ENCODE results near the gene GRK5. TPM values are rescaled to one million over a fixed set of nuclear protein-coding genes. Genes with fewer than 3 reads are reported as not detected.
A peak's percentile ranks its signal among the peaks of the same experiment; 100 is the strongest.

The GRK5 gene
- total RNA-seq, 1 experiment from 2014 or later: 4.5 TPM

DNA sequence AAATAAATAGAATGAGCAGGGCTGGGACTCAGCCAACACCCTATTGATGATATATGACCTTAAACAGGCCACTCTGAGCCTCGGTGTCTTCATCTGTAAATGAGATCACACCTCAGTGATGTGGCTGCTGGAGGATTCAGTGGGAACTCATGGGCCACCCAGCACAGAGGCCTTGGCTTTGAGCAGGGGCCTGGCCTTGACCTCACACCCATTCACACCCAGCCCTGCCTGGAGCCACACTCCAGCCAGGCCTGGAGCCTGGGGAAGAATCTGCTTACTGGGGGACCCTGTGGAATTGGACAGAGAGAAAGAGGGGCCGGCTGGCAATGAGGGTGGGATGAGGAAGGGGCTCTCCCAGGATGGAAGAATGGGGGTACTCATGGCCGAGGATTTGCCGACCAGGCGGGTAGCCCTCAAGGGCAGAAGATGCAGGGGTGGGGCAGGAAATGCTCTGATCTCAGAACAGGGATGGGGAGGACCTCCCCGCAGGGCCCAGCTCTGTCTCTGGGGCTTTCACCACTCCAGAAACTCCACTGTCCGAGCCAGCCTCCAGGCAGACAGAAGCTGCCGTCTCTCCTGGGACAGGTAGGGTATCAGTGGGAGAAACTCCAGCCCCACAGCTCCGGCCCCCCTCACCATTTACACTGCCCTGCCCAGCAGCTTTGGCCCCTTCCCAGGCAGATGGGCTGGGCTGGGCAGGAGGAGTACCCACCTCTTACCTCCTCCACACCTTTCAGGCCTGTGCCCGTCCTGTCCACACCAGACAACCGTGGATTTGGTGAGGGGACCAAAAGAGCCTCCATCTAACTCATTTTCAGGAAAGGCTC lies 253.2 kb downstream of the GRK5 start:
- H2AFZ ChIP-seq (ENCODE audit: low read length): no peak overlapping the region
- intact Hi-C loops (cut with micrococcal nuclease): no loop called here
- peak overlapping the region; percentile 72 for H3K27ac ChIP-seq (ENCODE audit: low read length)
- H3K4me3 ChIP-seq (ENCODE audit: low read length): no peak overlapping the region
- H3K27me3 ChIP-seq (ENCODE audit: low read length): no peaks in the 10 kb centered on the region
- H3K9me3 ChIP-seq (ENCODE audit: low read length): no peaks in the 10 kb centered on the region
- peaks cover 25% of the 10 kb centered on the region for H3K4me1 ChIP-seq (ENCODE audit: insufficient read depth, low read length)
- H3K36me3 ChIP-seq (ENCODE audit: low read depth, low read length): no peaks in the 10 kb centered on the region
- H4K20me1 ChIP-seq (ENCODE audit: low read length): no peaks in the 10 kb centered on the region
- no peak for TF ChIP-seq EZH2 (IDR thresholded peaks at IDR 0.05; ENCODE audit: low read length, unreplicated experiment)
- TF ChIP-seq EZH2phosphoT487 (IDR thresholded peaks at IDR 0.05; ENCODE audit: borderline replicate concordance, low read length): no peak
- TF ChIP-seq CTCF (conservative IDR thresholded peaks at IDR 0.05; ENCODE audit: low read depth, low read length): no peak
- POLR2A ChIA-PET (ENCODE audit: unreplicated experiment): no interaction called here
- no peak for ATAC-seq
- H3K9ac ChIP-seq (ENCODE audit: low read length): no peak overlapping the region; the same call in 1 of the 2 replicates
- no peaks in the 10 kb centered on the region for H3K9me2 ChIP-seq (replicated peaks; ENCODE audit: low read length)
- no peak for DNase-seq
- H3K4me2 ChIP-seq (ENCODE audit: low read length): peak overlapping the region; percentile 74
- CTCF ChIA-PET: no interaction called here
- no peaks in the 10 kb centered on the region for H3F3A ChIP-seq (ENCODE audit: low read length, unreplicated experiment)
- no peaks in the 10 kb centered on the region for H3K79me2 ChIP-seq (ENCODE audit: low read length)
- no TSS peak for BruUV-seq (replicated peaks)

DNA sequence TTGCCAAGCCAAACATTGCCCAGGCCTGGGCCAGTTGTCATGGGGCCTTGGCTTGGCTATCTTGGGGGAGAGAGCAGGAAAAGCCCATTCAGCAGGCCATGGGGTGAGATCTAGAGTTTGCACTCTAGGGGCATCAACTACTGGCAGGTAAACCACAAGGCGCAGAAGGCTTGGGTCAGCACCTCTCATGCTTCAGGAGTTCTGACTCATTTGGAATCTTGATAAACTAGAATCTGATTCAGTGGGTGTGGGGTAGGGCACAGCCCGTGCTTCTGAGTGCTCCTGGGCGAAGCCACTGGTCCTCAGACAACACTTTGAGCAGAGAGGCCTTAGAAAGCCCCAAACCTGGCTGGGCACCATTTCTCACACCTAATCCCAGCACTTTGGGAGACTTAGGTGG lies 254.0 kb downstream of the GRK5 start:
- peak overlapping the region; percentile 74 for H3K4me2 ChIP-seq (ENCODE audit: low read length)
- ATAC-seq: peak; percentile 96

More for the DNA sequence above, 254.0 kb downstream of the GRK5 start:
- TF ChIP-seq CTCF (conservative IDR thresholded peaks at IDR 0.05; ENCODE audit: low read depth, low read length) (0 out of 2 replicates have a peak, but pooled peaks have one; percentile 23), EZH2phosphoT487 (IDR thresholded peaks at IDR 0.05; ENCODE audit: borderline replicate concordance, low read length) (no peak), EZH2 (IDR thresholded peaks at IDR 0.05; ENCODE audit: low read length, unreplicated experiment) (no peak)
- H3F3A ChIP-seq (ENCODE audit: low read length, unreplicated experiment): no peaks in the 10 kb centered on the region
- no peaks in the 10 kb centered on the region for H3K9me2 ChIP-seq (replicated peaks; ENCODE audit: low read length)
- BruUV-seq (replicated peaks): no TSS peak
- H3K4me1 ChIP-seq (ENCODE audit: insufficient read depth, low read length): peaks cover 31% of the 10 kb centered on the region
- H3K9me3 ChIP-seq (ENCODE audit: low read length): no peaks in the 10 kb centered on the region
- DNase-seq: peak; percentile 94
- H2AFZ ChIP-seq (ENCODE audit: low read length): no peak overlapping the region
- no peaks in the 10 kb centered on the region for H3K79me2 ChIP-seq (ENCODE audit: low read length)
- no peak overlapping the region; the same call in 1 of the 2 replicates for H3K9ac ChIP-seq (ENCODE audit: low read length)
- ChIA-PET CTCF (interaction anchor here (0.6 kb wide), 1 partner anchor 262 kb away, joined by 5 read pairs; no protein-coding TSS in a partner anchor), POLR2A (ENCODE audit: unreplicated experiment) (no interaction called here)
- H3K4me3 ChIP-seq (ENCODE audit: low read length): 0 out of 2 replicates have a peak overlapping the region, but pooled peaks have one; percentile 24
- peak overlapping the region; percentile 72 for H3K27ac ChIP-seq (ENCODE audit: low read length)
- H3K27me3 ChIP-seq (ENCODE audit: low read length): no peaks in the 10 kb centered on the region
- H4K20me1 ChIP-seq (ENCODE audit: low read length): no peaks in the 10 kb centered on the region
- intact Hi-C loops (cut with micrococcal nuclease): no loop called here
- H3K36me3 ChIP-seq (ENCODE audit: low read depth, low read length): no peaks in the 10 kb centered on the region
